GM12891 (cell line): ENCODE data around the gene NDUFAF8.

Experiments used
- POLR2A ChIP-seq: IDR thresholded peaks from 2 replicates; pipeline ENCODE4 v1.6.1; 2011; ENCODE audit warnings: low read depth, low read length, control low read depth
- POU2F2 ChIP-seq: IDR thresholded peaks from 2 replicates; pipeline ENCODE4 v1.6.1; 2011; ENCODE audit warnings: low read depth, mild to moderate bottlenecking, control low read depth, low read length, moderate library complexity
- SPI1 ChIP-seq: IDR thresholded peaks from 2 replicates; pipeline ENCODE4 v1.6.1; 2011; ENCODE audit warnings: low read depth, low read length, control low read depth

DNA sequence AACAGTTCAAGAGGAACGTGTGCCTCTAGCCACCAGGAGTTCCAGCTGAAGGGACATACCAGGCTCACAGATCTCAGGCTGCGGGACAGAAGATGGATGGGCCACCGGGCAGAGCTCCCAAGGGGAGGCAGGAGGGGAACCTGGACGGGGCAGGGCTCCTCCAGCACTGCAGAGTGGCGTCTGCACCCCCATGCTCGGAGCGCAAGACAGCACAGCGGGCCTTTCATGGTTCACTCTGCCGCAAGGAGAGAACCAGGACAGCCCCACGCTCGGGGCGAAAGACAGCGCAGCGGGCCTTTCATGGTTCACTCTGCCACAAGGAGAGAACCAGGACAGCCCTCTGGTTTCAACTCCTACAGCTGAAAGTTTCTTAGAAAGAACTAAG lies 35.3 kb downstream of the NDUFAF8 start:
- no peak for TF ChIP-seq POLR2A
- no peak for TF ChIP-seq POU2F2
- TF ChIP-seq SPI1, result no peak
